Heart left ventricle (tissue), 16 donors: Measurements from ENCODE around the gene IL1RAPL1. TPM values are rescaled to one million over a fixed set of nuclear protein-coding genes. Genes with fewer than 3 reads are reported as not detected.
A peak's percentile ranks its signal among the peaks of the same experiment; 100 is the strongest.

ENCODE experiments used
- ATAC-seq, 4 donors: fragments of 200-7000 bp; cut with Tn5 transposase; one replicate each; pipeline ENCODE4 v1.9.1; 2020 to 2022; ENCODE audit warnings: moderate library complexity in 4 of 4, mild to moderate bottlenecking in 3 of 4, moderate number of reproducible peaks in 1 of 4
- DNase-seq, 5 donors: peaks; one replicate each; pipeline ENCODE4 v3.0.0-alpha.2; 2020
- H3K27ac ChIP-seq, 12 donors: fragments of 200-600 bp; sonication (generic) in 4 of 12; one replicate each; pipeline versions ENCODE4 v1.5.0 to v1.8.0; 2016 to 2022; ENCODE audit warnings: mild to moderate bottlenecking in 2 of 12
- H3K27me3 ChIP-seq, 9 donors: fragments of 200-600 bp; sonication (generic) in 2 of 9; one replicate each; pipeline versions ENCODE4 v1.5.1 to v1.8.0; 2016 to 2022; ENCODE audit warnings: mild to moderate bottlenecking in 3 of 9
- H3K36me3 ChIP-seq, 9 donors: fragments of 200-600 bp; sonication (generic) in 2 of 9; one replicate each; pipeline versions ENCODE4 v1.5.0 to v1.8.0; 2018 to 2022; ENCODE audit warnings: mild to moderate bottlenecking in 2 of 9
- H3K4me1 ChIP-seq, 12 donors: fragments of 200-600 bp; sonication (generic) in 4 of 12; one replicate each; pipeline versions ENCODE4 v1.5.0 to v1.8.0; 2016 to 2022; ENCODE audit warnings: mild to moderate bottlenecking in 3 of 12
- H3K4me3 ChIP-seq, 12 donors: fragments of 200-600 bp; sonication (generic) in 4 of 12; one replicate each; pipeline versions ENCODE4 v1.5.0 to v1.8.0; 2017 to 2022; ENCODE audit warnings: mild to moderate bottlenecking in 9 of 12, moderate library complexity in 4 of 12
- H3K9me3 ChIP-seq, 12 donors: fragments of 200-600 bp; sonication (generic) in 4 of 12; one replicate each; pipeline versions ENCODE4 v1.5.0 to v1.8.0; 2016 to 2022; ENCODE audit warnings: mild to moderate bottlenecking in 1 of 12
- POLR2A ChIP-seq, 2 donors: fragments of 450-650 bp; IDR thresholded peaks; one replicate each; pipeline ENCODE4 v1.6.1; 2017; ENCODE audit warnings: antibody characterized with exemption in 2 of 2, mild to moderate bottlenecking in 2 of 2, moderate library complexity in 2 of 2
- WGBS, 4 donors: extraction: QIAGEN DNeasy Blood & Tissue Kit in 2 of 4; methylation state at CpG; one replicate each; pipeline versions ENCODE4 v1.1.5 to v1.1.7; 2013 to 2018; 5-methylcytosine and 5-hydroxymethylcytosine counted together
- intact Hi-C, 10 donors: fragments of 100-400 bp; cut with DNase I; formaldehyde crosslinking; loops; one replicate each; pipeline versions ENCODE4 v1.11.1 to v1.14.2; 2022
- polyA plus RNA-seq, 2 donors: library from polyadenylated mRNA; stranded (reverse); fragments of 200-250 nt; gene quantifications; one replicate each; pipeline ENCODE4 v1.2.3, GENCODE V29; 2013
- total RNA-seq, 9 donors: library from RNA; depleted of rRNA in 2 of 9; stranded (reverse); fragments of >200 nt in 2 of 9; fragmentation: NEBNext Ultra II Directional in 3 of 9; extraction: Animal tissue kit (Norgen Biotek cat#: 25700) in 3 of 9; gene quantifications; one replicate each; pipeline versions ENCODE4 v1.1.0 to v1.2.4, GENCODE V29; 2016 to 2023
- TF ChIP-seq, protein P1 (sequence below), 12 donors: fragments of 200-600 bp; sonication (generic) in 4 of 12; IDR thresholded peaks; one replicate each; pipeline versions ENCODE4 v1.5.0 to v1.8.0; 2018 to 2022; ENCODE audit warnings: antibody characterized with exemption in 12 of 12, mild to moderate bottlenecking in 5 of 12
- donor health status: ischemic (EF 13 %, LVEDD 7.1; RV severe dilation, severe dysfunction).
- donor health status: healthy with polysubstance abuse.
- donor health status: DM: no; HTN: yes; CAD: no.
- donor health status: DM: no; HTN: no; CAD: no.
- donor health status: ischemic (EF 25% LVEDD 6.9; RV normal size, moderate dysfunction).
- donor health status: ischemic (EF 25% LVEDD 5.7; RV mildly dilated, moderate dysfunction).
- donor health status: healthy.
- donor health status: DM: yes; HTN: yes; CAD: no.
- donor health status: ischemic (EF 35%, LVEDD 5.7; RV mildly dilated, moderate dysfunction).
- donor health status: nonischemic (EF 11% LVEDD 7.7; RV severe dilation, severe dysfunction).
- donor health status: DM: yes; HTN: yes; CAD: no.
- donor health status: PGD.
- donor health status: ischemic (EF 29% LVEDD 5.4; RV normal size, mild dysfunction).
- donor health status: nonischemic (EF 23%, LVEDD 6.1; RV moderate dilation, normal function).

Gene IL1RAPL1
- total and polyA plus RNA-seq, 11 donors: 0.42 to 4.7 (median 2.3) TPM

DNA sequence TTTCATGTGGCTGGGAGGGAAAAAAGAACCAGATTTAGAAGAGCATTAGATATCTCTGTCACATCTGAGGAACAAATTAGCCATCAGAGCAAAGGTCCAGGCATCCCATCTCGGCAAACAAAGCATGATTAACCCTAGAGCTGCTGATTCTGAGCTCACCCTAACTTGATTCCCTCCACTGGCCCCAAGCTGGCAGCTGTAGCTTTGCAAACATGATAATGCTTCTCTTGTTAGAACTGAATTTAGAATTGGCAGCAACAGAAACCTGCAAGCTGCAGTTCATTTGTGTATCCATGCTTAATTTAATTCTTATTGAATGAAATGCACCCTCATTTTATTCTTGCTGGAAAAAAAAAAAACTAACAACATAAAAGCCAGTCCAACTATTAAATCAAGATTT is 289.2 kb downstream of the IL1RAPL1 start:
- peak in 1 of 5 donors; percentile 29 for DNase-seq
- WGBS, 4 donors: 0 to 13% (median 8%) methylated on average over 1 of the region's 1 CpG
- Histone ChIP-seq H3K9me3 (no peaks in the 10 kb centered on the region), H3K4me3 (no peak overlapping the region), H3K27ac (peak overlapping the region in 5 of 12 donors; percentile 19 to 41 (median 20)), H3K4me1 (peaks cover 0 to 8% (median 0%) of the 10 kb centered on the region in 12 donors), H3K27me3 (no peaks in the 10 kb centered on the region), H3K36me3 (no peaks in the 10 kb centered on the region)
- TF ChIP-seq, protein P1, sequence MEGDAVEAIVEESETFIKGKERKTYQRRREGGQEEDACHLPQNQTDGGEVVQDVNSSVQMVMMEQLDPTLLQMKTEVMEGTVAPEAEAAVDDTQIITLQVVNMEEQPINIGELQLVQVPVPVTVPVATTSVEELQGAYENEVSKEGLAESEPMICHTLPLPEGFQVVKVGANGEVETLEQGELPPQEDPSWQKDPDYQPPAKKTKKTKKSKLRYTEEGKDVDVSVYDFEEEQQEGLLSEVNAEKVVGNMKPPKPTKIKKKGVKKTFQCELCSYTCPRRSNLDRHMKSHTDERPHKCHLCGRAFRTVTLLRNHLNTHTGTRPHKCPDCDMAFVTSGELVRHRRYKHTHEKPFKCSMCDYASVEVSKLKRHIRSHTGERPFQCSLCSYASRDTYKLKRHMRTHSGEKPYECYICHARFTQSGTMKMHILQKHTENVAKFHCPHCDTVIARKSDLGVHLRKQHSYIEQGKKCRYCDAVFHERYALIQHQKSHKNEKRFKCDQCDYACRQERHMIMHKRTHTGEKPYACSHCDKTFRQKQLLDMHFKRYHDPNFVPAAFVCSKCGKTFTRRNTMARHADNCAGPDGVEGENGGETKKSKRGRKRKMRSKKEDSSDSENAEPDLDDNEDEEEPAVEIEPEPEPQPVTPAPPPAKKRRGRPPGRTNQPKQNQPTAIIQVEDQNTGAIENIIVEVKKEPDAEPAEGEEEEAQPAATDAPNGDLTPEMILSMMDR (IDR thresholded peaks at IDR 0.05): no peak
- no peak for TF ChIP-seq POLR2A (IDR thresholded peaks at IDR 0.05)
- intact Hi-C loops: no loop called here
- no peak for ATAC-seq

DNA sequence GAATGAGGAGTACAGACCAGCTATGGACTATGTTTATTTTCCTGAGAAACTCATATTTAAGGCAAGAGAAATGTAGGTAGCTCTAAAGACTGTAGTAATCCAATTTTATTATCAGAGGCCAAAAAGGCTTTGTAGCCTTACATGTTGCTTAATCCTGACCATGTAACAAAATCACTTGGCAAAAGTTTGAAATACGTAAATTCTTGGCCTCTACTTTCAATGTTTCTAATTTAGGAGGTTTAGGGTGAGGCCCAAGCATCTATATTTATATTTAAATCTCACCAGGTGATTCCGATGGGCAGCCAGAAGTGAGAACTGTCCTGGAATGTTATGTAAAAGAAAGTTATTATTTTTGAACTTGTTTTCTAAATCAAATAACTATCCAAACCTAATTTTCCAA is 289.7 kb downstream of the IL1RAPL1 start:
- ATAC-seq: no peak
- Histone ChIP-seq H3K36me3 (no peaks in the 10 kb centered on the region), H3K27ac (peak overlapping the region in 6 of 12 donors; percentile 8 to 41 (median 20)), H3K4me1 (peaks cover 0 to 8% (median 0%) of the 10 kb centered on the region in 12 donors), H3K27me3 (no peaks in the 10 kb centered on the region), H3K9me3 (peaks cover 0 to under 1% (median 0%) of the 10 kb centered on the region in 12 donors), H3K4me3 (no peak overlapping the region)
- DNase-seq: no peak
- 35 to 42% (median 37%) methylated on average over 2 of the region's 2 CpGs for WGBS, 4 donors
- no peak for TF ChIP-seq POLR2A (IDR thresholded peaks at IDR 0.05)
- TF ChIP-seq, protein P1 (IDR thresholded peaks at IDR 0.05): no peak
- intact Hi-C loops: no loop called here

DNA sequence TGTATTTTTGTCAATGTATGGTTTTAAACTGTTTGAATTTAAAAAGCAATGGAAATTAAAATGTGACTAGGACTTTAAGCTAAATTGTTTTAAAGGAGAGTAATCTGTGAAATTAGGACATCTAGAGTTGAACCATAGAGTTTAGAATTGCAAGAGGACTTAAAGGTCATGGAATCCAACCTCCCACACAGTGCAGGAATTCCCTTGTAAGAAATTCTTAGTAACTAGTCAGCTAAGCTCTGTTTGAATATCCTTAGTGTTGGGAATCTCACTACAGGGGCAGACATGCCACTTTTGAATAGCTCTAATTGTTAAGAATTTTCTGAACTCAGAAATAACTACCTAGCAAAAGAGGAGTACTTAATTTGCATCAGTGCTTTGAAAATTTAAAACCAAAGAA is 292.9 kb downstream of the IL1RAPL1 start:
- TF ChIP-seq, protein P1 (IDR thresholded peaks at IDR 0.05): no peak
- TF ChIP-seq POLR2A (IDR thresholded peaks at IDR 0.05): no peak
- Histone ChIP-seq H3K4me3 (no peak overlapping the region), H3K27me3 (no peaks in the 10 kb centered on the region), H3K4me1 (peaks cover 0 to 8% (median 0%) of the 10 kb centered on the region in 12 donors), H3K9me3 (peaks cover 0 to 3% (median 0%) of the 10 kb centered on the region in 12 donors), H3K36me3 (no peaks in the 10 kb centered on the region), H3K27ac (no peak overlapping the region)
- intact Hi-C loops: no loop called here
- ATAC-seq: no peak
- DNase-seq: no peak

DNA sequence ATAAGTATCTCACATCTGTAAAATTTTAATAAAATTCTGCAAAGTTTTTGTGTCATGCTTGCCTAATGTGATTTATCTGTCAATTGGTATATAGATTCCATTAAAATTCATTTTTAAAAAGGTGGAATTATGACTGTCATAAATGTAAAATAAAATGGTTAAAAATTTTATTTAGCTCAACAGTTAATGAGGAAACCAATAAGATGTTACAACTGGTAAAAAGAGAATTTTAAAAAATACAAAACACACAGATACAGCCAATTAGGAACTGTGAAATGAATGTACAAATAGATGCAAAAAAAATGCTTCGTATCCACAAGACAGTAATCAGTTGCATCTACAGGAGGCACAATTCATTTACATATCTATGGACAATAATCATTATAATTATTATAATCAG is 297.6 kb downstream of the IL1RAPL1 start:
- DNase-seq (no peak), ATAC-seq (no peak)
- Histone ChIP-seq H3K27ac (no peak overlapping the region), H3K4me3 (no peak overlapping the region), H3K27me3 (no peaks in the 10 kb centered on the region), H3K9me3 (peaks cover 0 to 3% (median 0%) of the 10 kb centered on the region in 12 donors), H3K36me3 (no peaks in the 10 kb centered on the region), H3K4me1 (no peaks in the 10 kb centered on the region)
- intact Hi-C loops: no loop called here
- TF ChIP-seq, protein P1 (IDR thresholded peaks at IDR 0.05): no peak
- 76 to 91% (median 85%) methylated on average over 1 of the region's 1 CpG for WGBS, 4 donors
